D341Med (cell line): Measurements from ENCODE around the gene CLBA1.
"Not testable (repeated sequence)": the region's sequence is repeated elsewhere in the genome, so short reads cannot be mapped to it uniquely, and the experiment has no call there.

Source experiments
- DNase-seq: peaks from one replicate; pipeline ENCODE4 v3.0.0; 2012; ENCODE audit warnings: low spot score

The CLBA1 gene

DNA sequence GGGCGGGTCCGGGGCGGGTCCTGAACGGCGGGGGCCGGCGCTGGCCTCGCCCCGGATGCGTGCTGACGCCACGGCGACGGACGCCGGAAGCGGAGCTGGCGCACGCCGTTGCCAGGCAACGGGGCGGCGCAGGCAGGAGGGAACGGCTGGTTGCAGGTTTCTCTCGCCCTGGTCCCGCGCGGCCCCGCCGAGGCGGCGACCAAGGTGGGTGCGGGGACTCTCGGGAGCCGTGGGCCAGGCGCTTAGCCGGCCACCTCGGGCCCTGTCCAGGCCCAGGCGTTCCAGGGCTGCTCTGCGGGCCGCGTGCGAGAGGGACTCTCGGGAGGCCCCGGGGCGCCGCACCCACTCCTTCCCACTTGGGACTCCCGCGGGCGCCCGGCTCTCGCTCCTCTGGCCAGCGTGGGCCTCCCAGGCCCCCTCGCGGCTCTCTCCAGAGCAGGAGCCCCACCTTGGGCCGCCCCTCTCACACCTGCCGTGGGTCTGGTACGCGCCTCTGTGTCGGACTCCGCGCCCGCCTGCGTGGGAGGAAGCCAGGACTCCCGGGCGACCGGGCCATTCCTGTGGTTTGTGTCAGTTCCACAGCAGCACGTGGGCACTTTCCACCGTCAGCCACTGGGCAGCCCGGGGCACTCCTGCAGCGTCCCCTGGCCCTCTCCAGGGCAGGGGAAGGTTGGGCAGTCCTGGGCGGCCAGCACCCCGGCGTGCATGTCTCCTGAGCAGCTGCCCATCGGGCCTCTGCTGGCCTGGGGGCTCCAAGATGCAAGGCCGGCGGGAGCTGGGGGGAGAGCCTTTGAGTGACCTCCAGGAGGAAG is at the start of gene CLBA1:
Gene CLBA1, plus strand, starts transcription at position 114 of the 812 bp plus-strand sequence. Its CDS starts 644 bp downstream, at position 758.
- DNase-seq: peak; percentile 99

GRCh38 chr14:104935955-104936354 is 49.6 kb upstream of the CLBA1 start:
- no peak for DNase-seq

GRCh38 chr14:104936361-104937155 is 49.0 kb upstream of the CLBA1 start:
- no peak for DNase-seq

DNA sequence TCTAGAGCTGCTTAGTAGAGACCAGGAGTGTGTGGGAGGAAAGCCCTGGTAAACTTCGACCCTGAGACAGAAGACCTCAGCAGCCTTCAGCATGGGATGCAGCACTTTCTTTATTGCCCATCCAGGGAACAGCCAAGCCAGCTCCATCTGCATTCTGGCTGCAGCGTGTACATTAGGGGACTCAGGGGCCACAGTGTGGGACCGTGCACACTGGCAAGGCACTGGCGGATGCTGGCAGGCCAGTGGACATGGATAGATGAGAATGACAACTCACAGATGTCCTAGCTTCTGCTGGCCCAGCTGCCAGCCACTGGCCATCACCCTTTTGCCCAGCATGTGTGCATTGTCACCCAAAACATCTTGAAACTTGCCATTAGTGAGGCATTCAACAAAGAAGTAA is 48.4 kb upstream of the CLBA1 start:
- DNase-seq: no peak

- DNase-seq: no peak
Measured at GRCh38 chr14:104937694-104938365, 47.8 kb upstream of the CLBA1 start.

GRCh38 chr14:104938436-104938835 is 47.2 kb upstream of the CLBA1 start:
- no peak for DNase-seq

DNA sequence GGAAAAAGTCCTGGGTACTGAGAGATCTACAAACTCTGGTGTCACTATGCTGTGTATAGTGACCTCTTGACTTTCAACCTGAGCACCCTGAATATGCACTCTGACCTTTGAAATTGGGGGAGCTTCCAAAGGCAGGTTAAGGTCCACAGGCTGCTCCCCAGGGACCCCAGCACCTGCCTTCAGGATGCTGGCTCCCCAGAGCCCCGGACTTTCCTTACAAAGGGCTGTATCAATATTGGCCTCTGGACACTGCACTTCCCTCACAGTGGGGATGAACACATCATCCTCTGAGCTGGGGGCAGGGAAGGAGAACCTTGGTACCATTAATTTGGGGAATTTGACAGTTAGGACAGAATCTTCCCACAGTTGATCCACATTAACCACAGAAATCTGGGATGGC is 46.6 kb upstream of the CLBA1 start:
- DNase-seq: no peak

DNA sequence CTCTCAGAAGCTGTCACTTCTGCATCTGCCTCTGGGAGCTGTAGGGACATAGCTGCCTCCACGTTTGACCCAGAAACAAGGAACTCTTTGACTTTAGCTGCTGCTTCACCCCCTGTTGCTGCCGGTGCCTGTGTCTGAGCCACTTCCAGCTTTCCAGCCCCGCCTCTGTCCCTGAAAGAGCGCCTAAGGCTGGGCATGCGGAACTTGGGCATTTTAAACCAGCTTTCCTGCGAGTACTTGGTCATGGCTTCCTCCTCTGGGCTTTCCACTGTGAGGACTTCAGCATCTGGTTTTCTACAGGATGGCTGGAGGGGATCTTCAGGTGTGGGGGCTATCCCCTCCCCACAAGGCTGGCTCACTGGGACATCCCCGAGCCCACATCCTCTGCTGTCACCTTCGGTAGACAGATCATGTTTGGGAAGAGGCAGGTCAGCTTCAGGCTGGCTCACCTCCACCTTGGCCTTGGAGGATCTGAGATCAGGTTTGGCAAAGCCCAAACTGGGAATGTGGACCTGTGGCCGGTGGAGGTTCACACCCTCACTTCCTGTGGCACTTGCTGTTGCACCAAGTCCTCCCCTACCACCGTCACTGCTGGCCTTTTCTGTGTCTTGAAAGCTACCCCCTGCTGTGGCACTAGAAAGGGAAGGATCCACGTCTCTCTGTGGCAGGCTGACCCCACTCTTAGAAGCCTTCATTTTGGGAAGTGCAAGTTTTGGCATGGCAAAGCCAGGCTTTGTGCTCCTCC is 45.8 kb upstream of the CLBA1 start:
- no peak for DNase-seq

- no peak for DNase-seq
Measured at GRCh38 chr14:104940526-104941150, 45.0 kb upstream of the CLBA1 start.

DNA sequence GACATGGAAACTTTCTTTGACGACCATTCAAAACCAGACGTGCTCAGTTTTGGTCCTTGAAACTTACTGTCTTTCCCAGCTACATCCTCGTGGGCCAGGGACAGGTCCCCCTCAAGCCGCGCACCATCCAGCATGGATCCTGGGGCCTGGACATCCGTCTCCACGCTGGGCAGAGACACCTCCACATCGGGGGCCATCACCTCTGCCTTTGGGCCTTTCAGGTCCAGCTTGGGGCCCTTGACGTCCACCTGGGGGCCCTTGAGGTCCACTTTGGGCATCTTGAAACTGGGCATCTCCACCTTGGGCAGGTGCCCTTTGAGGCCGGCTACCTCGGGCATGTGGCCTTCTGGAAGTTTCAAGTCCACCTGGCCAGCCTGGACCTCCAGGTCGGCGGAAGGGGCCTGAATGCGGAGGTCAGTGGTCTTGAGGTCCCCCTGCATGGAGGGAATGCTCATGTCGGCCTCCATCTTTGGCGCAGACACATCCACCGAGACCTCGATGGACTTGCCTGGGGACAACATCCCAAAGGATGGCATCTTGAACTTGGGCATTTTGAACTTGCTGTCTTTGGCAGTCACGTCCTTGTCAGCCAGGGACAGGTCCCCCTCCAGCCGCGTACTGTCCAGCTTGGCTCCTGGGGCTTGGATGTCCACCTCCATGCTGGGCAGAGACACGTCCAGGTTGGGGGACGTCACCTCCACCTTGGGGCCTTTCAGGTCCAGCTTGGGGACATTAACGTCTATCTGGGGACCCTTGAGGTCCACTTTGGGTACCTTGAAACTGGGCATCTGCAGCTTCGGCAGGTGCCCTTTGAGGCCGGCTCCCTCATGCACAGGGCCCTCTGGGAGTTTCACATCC is 43.9 kb upstream of the CLBA1 start:
- DNase-seq: no peak

DNA sequence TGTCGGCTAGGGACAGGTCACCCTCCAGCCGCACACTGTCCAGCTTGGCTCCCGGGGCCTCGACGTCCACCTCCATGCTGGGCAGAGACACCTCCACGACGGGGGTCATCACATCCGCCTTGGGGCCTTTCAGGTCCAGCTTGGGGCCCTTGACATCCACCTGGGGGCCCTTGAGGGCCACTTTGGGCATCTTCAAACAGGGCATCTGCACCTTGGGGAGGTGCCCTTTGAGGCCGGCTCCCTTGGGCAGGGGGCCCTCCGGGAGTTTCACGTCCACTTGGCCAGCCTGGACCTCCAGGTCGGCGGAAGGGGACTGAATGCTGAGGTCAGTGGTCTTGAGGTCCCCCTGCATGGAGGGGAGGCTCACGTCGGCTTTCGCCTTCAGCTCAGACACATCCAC is 43.0 kb upstream of the CLBA1 start:
- no peak for DNase-seq

DNA sequence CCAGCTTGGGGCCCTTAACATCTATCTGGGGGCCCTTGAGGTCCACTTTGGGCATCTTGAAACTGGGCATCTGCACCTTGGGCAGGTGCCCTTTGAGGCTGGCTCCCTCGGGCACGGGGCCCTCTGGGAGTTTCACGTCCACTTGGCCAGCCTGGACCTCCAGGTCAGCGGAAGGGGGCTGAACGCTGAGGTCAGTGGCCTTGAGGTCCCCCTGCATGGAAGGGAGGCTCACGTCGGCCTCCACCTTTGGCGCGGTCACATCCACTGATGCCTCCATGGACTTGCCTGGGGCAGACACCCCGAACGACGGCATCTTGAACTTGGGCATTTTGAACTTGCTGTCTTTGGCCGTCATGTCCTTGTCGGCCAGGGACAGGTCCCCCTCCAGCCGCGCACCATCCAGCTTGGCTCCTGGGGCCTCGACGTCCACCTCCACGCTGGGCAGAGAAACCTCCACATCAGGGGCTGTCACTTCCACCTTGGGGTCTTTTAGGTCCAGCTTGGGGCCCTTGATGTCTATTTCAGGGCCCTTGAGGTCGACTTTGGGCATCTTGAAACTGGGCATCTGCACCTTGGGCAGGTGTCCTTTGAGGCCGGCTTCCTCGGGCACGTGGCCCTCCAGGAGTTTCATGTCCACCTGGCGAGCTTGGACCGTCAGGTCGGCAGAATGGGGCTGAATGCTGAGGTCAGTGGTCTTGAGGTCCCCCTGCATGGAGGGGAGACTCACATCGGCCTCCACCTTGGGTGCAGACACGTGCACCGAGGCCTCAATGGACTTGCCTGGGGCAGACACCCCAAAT is 42.2 kb upstream of the CLBA1 start:
- DNase-seq: not testable (repeated sequence)

DNA sequence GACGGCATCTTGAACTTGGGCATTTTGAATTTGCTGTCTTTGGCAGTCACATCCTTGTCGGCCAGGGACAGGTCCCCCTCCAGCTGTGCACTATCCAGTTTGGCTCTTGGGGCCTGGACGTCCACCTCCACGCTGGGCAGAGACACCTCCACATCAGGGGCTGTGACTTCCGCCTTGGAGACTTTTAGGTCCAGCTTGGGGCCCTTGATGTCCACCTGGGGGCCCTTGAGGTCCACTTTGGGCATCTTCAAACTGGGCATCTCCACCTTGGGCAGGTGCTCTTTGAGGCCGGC is 41.6 kb upstream of the CLBA1 start:
- not testable (repeated sequence) for DNase-seq

- DNase-seq: not testable (repeated sequence)
Measured at GRCh38 chr14:104944436-104945205, 41.0 kb upstream of the CLBA1 start.

DNA sequence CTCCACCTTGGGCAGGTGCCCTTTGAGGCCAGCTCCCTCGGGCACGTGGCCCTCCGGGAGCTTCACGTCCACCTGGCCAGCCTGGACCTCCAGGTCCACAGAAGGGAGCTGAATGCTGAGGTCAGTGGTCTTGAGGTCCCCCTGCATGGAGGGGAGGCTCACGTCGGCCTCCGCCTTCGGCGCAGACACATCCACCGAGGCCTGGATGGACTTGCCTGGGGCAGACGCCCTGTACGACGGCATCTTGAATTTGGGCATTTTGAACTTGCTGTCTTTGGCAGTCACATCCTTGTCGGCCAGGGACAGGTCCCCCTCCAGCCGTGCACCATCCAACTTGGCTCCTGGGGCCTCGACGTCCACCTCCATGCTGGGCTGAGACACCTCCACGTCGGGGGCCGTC is 40.3 kb upstream of the CLBA1 start:
- DNase-seq: not testable (repeated sequence)

DNA sequence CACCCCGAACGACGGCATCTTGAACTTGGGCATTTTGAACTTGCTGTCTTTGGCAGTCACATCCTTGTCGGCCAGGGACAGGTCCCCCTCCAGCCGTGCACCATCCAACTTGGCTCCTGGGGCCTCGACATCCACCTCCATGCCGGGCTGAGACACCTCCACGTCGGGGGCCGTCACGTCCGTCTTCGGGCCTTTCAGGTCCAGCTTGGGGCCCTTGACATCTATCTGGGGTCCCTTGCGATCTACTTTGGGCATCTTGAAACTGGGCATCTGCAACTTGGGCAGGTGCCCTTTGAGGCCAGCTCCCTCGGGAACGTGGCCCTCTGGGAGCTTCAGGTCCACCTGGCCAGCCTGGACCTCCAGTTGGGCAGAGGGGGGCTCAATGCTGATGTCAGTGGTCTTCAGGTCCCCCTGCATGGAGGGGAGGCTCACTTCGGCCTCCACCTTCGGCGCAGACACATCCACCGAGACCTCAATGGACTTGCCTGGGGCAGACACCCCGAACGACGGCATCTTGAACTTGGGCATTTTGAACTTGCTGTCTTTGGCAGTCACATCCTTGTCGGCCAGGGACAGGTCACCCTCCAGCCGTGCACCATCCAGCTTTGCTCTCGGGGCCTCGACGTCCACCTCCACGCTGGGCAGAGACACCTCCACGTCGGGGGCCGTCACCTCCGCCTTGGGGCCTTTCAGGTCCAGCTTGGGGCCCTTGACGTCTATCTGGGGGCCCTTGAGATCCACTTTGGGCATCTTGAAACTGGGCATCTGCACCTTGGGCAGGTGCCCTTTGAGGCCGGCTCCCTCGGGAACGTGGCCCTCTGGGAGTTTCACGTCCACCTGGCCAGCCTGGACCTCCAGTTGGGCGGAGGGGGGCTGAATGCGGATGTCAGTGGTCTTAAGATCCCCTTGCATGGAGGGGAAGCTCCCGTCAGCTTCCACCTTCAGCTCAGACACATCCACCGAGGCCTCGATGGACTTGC is 39.3 kb upstream of the CLBA1 start:
- DNase-seq: not testable (repeated sequence)

DNA sequence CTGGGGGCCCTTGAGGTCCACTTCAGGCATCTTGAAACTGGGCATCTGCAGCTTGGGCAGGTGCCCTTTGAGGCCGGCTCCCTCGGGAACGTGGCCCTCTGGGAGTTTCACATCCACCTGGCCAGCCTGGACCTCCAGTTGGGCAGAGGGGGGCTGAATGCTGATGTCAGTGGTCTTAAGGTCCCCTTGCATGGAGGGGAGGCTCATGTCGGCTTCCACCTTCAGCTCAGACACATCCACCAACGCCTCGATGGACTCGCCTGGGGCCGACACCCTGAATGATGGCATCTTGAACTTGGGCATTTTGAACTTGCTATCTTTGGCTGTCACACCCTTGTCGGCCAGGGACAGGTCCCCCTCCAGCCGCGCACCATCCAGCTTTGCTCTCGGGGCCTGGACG is 38.4 kb upstream of the CLBA1 start:
- not testable (repeated sequence) for DNase-seq
